ENCODE results near the gene PPP2R2D.

The PPP2R2D gene

DNA sequence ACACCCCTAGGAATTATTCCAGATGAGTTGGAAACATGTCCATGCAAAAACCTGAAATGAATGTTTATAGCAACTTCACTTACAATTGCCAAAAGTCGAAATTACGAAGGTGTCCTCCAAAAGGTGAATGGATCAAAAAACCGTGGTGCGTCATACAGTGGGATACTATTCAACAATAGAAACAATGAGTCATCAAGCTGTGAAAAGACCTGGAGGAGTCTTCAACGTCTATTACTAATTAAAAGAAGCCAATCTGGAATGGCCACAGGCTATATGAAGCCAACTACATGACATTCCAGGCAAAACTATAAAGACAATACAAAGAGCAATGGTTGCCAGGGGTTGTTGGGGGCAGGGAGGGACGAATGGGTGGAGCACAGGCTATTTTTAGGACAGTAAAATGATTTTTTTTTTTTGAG lies 12.6 kb upstream of the PPP2R2D start:
- TF ChIP-seq, protein P1, sequence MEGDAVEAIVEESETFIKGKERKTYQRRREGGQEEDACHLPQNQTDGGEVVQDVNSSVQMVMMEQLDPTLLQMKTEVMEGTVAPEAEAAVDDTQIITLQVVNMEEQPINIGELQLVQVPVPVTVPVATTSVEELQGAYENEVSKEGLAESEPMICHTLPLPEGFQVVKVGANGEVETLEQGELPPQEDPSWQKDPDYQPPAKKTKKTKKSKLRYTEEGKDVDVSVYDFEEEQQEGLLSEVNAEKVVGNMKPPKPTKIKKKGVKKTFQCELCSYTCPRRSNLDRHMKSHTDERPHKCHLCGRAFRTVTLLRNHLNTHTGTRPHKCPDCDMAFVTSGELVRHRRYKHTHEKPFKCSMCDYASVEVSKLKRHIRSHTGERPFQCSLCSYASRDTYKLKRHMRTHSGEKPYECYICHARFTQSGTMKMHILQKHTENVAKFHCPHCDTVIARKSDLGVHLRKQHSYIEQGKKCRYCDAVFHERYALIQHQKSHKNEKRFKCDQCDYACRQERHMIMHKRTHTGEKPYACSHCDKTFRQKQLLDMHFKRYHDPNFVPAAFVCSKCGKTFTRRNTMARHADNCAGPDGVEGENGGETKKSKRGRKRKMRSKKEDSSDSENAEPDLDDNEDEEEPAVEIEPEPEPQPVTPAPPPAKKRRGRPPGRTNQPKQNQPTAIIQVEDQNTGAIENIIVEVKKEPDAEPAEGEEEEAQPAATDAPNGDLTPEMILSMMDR (IDR thresholded peaks at IDR 0.05; ENCODE audit: insufficient read depth, low read length, poor library complexity, severe bottlenecking), result no peak
- Histone ChIP-seq H3K27me3 (replicated peaks; ENCODE audit: control insufficient read depth, insufficient read depth, low read length) (no peaks in the 10 kb centered on the region; the same call in 1 of the 2 replicates), H3K36me3 (ENCODE audit: control insufficient read depth, insufficient read depth, low read length) (no peaks in the 10 kb centered on the region), H3K4me3 (replicated peaks; ENCODE audit: low read depth, low read length) (no peak overlapping the region)
- DNase-seq (ENCODE audit: extremely low read depth, insufficient read length), result no peak

DNA sequence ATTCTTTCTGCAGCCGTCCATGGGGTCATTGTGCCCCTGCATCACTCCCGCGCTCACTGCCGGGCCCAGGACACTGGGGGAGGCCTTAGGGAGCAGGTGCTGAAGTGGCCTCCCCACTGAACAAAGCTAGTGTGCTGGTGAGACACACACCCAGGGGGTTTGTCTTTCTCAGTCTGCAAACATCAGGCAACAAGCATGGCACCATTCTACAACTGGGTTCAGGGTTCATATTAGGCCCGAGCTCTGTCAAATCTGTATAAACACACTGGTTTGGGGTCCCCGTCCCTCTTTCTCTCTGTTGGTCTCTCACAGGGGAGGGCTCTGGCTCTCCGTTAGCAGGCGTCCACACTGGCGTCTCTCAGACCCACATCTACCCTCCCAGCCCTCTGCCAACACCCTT lies 11.1 kb upstream of the PPP2R2D start:
- no peaks in the 10 kb centered on the region; the same call in 1 of the 2 replicates for H3K27me3 ChIP-seq (replicated peaks; ENCODE audit: control insufficient read depth, insufficient read depth, low read length)
- no peaks in the 10 kb centered on the region for H3K36me3 ChIP-seq (ENCODE audit: control insufficient read depth, insufficient read depth, low read length)
- TF ChIP-seq, protein P1 (IDR thresholded peaks at IDR 0.05; ENCODE audit: insufficient read depth, low read length, poor library complexity, severe bottlenecking), result no peak
- no peak for DNase-seq (ENCODE audit: extremely low read depth, insufficient read length)
- no peak overlapping the region for H3K4me3 ChIP-seq (replicated peaks; ENCODE audit: low read depth, low read length)

DNA sequence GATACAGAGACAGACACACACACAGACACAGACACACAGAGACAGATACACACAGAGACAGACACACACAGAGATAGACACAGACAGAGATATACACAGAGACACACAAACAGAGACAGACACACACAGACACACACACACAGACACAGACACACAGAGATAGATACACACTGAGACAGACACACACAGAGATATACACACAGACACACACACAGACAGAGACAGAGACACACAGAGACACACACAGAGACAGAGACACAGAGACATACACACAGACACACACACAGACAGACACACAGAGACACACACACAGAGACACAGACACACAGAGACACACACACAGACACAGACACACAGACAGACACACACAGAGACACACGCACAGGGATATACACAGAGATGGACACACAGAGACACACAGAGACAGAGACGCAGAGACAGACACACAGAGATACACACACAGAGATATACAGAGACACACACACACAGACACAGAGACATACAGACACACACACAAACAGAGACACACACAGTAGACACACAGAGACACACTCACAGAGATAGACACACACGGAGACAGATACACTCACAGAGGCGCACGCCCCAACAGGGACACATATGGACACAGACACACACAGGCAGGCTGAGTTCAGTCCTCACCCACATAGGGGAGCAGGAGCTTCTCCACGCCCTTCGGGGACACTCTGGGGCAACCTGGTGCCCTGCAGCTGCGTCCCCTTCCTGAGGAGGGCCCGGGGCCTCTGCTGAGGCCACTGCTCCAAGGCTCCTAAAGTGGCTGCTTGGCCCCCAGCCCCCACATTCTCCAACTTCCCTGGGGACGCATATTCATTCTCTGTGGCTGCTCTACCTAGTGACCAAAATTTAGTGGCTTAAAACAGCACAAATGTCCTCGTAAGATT lies 10.3 kb upstream of the PPP2R2D start:
- Histone ChIP-seq H3K4me3 (replicated peaks; ENCODE audit: low read depth, low read length) (no peak overlapping the region), H3K36me3 (ENCODE audit: control insufficient read depth, insufficient read depth, low read length) (no peaks in the 10 kb centered on the region), H3K27me3 (replicated peaks; ENCODE audit: control insufficient read depth, insufficient read depth, low read length) (no peaks in the 10 kb centered on the region; the same call in 1 of the 2 replicates)
- no peak for DNase-seq (ENCODE audit: extremely low read depth, insufficient read length)
- TF ChIP-seq, protein P1 (IDR thresholded peaks at IDR 0.05; ENCODE audit: insufficient read depth, low read length, poor library complexity, severe bottlenecking), result no peak

DNA sequence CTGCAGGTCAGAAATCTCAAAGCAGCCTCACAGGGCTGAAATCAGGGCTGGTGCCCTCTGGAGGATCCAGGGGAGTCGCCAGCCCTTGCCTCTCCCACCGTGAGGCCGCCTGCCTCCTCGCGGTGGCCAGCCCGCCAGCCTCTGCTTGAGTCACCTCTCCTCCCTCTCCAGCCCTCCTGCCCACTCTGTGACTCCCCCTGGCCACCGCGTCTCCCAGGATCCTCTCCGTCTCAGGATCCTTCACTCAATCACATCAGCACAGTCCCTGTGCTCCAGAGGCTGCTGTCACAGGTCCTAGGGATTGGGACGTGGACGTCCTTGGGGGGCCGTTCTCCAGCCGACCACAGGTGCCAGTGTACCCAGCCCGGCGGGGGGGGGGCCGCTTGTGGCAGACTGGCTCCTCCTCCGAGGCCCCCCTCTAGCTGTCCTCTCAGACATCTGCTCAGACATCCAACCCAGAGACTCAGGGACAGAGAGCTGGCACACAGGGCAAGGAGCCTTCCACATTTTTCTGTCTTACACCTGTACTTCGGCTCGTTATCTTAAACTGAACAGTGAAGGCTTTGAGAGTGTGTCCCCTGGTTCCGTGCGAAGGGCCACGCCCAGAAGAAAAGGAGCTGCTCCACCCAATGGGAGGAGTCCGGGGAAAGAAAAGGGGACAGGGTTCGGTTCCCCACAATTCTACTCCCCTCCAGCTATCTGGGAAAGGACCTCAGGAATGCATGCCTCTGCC lies 9.4 kb upstream of the PPP2R2D start:
- no peaks in the 10 kb centered on the region for H3K36me3 ChIP-seq (ENCODE audit: control insufficient read depth, insufficient read depth, low read length)
- no peak for DNase-seq (ENCODE audit: extremely low read depth, insufficient read length)
- H3K4me3 ChIP-seq (replicated peaks; ENCODE audit: low read depth, low read length), result no peak overlapping the region
- TF ChIP-seq, protein P1 (IDR thresholded peaks at IDR 0.05; ENCODE audit: insufficient read depth, low read length, poor library complexity, severe bottlenecking), result no peak
- H3K27me3 ChIP-seq (replicated peaks; ENCODE audit: control insufficient read depth, insufficient read depth, low read length), result no peaks in the 10 kb centered on the region; the same call in 1 of the 2 replicates

GRCh38 chr10:131891929-131892805 lies 8.6 kb upstream of the PPP2R2D start:
- Histone ChIP-seq H3K36me3 (ENCODE audit: control insufficient read depth, insufficient read depth, low read length) (no peaks in the 10 kb centered on the region), H3K27me3 (replicated peaks; ENCODE audit: control insufficient read depth, insufficient read depth, low read length) (no peaks in the 10 kb centered on the region; the same call in 1 of the 2 replicates), H3K4me3 (replicated peaks; ENCODE audit: low read depth, low read length) (no peak overlapping the region)
- TF ChIP-seq, protein P1 (IDR thresholded peaks at IDR 0.05; ENCODE audit: insufficient read depth, low read length, poor library complexity, severe bottlenecking), result no peak
- no peak for DNase-seq (ENCODE audit: extremely low read depth, insufficient read length)

Measured in GM06990 (cell line).